Body of pancreas (tissue), 4 donors: ENCODE measurements around the gene ITGAX. TPM values are rescaled to one million over a fixed set of nuclear protein-coding genes. Genes with fewer than 3 reads are reported as not detected.

Experiments used
- ATAC-seq: fragments of 150-250 bp; one replicate; pipeline ENCODE4 v1.9.1; 2016
- DNase-seq, 4 donors: peaks; one replicate each; pipeline ENCODE4 v3.0.0-alpha.2; 2019
- H3K27ac ChIP-seq, 4 donors: fragments of 200-600 bp; sonication (generic); 1 replicate in 3 of 4; 2 replicates in 1 of 4; pipeline versions ENCODE4 v1.5.1 to v1.6.1; 2016 to 2019; ENCODE audit warnings: mild to moderate bottlenecking in 1 of 4, mixed read lengths in 1 of 4, moderate library complexity in 1 of 4
- H3K27me3 ChIP-seq, 2 donors: fragments of 200-600 bp; sonication (generic); one replicate each; pipeline ENCODE4 v1.6.0; 2016; ENCODE audit warnings: mild to moderate bottlenecking in 1 of 2
- H3K36me3 ChIP-seq, 2 donors: fragments of 200-600 bp; sonication (generic); replicated peaks in 1 of 2; 2 replicates each; pipeline ENCODE4 v1.5.1; 2016; ENCODE audit warnings: low read depth in 2 of 2; ENCODE audit not compliant: insufficient read depth in 1 of 2
- H3K4me1 ChIP-seq: fragments of 200-600 bp; sonication (generic); one replicate; pipeline ENCODE4 v1.6.0; 2016
- H3K4me3 ChIP-seq, 2 donors: fragments of 200-600 bp; sonication (generic); 1 replicate in 1 of 2; 2 replicates in 1 of 2; pipeline ENCODE4 v1.5.1; 2016 to 2019
- H3K9me3 ChIP-seq, 3 donors: fragments of 200-600 bp; sonication (generic); 1 replicate in 2 of 3; 2 replicates in 1 of 3; pipeline ENCODE4 v1.5.1; 2016
- CTCF ChIP-seq, 7 experiments: fragments of 450-650 bp in 4 of 7; fragments of 200-600 bp in 3 of 7; sonication (generic) in 3 of 7; IDR thresholded peaks; one replicate each; pipeline ENCODE4 v1.5.1; 2016 to 2019; ENCODE audit warnings: antibody characterized with exemption in 7 of 7
- POLR2A ChIP-seq, 3 donors: fragments of 450-650 bp; IDR thresholded peaks; one replicate each; pipeline ENCODE4 v1.6.1; 2016; ENCODE audit warnings: antibody characterized with exemption in 3 of 3, mild to moderate bottlenecking in 2 of 3
- WGBS, 2 donors: methylation state at CpG; one replicate each; pipeline ENCODE4 v1.1.5; 2017; 5-methylcytosine and 5-hydroxymethylcytosine counted together
- intact Hi-C: fragments of 100-400 bp; cut with DNase I; formaldehyde crosslinking; loops from one replicate; pipeline ENCODE4 v1.15.1; 2023
- total RNA-seq, 2 donors: library from RNA; depleted of rRNA; stranded (reverse); fragments of >200 nt; gene quantifications; one replicate each; pipeline ENCODE4 v1.1.0, GENCODE V29; 2016

Gene ITGAX
- total RNA-seq, 2 donors from 2014 or later = 3.0 to 8.6 TPM

- Histone ChIP-seq H3K36me3 (no peaks in the 10 kb centered on the region), H3K4me1 (no peaks in the 10 kb centered on the region), H3K4me3 (no peak overlapping the region), H3K9me3 (no peaks in the 10 kb centered on the region), H3K27ac (no peak overlapping the region), H3K27me3 (no peaks in the 10 kb centered on the region)
- intact Hi-C loops = no loop called here
- TF ChIP-seq CTCF (IDR thresholded peaks at IDR 0.05) (no peak), POLR2A (IDR thresholded peaks at IDR 0.05) (no peak)
- WGBS, 2 donors = 77 to 79% methylated on average over 13 to 18 of the region's 18 CpGs
- ATAC-seq = no peak
- peak in 1 of 4 donors; percentile 7 for DNase-seq
These were observed 2.5 kb downstream of the ITGAX start for GRCh38 chr16:31357324-31358109.

- DNase-seq (peak in 1 of 4 donors; percentile 1), ATAC-seq (no peak)
- H3K27me3 ChIP-seq = no peaks in the 10 kb centered on the region
- no peaks in the 10 kb centered on the region for H3K4me1 ChIP-seq
- H3K36me3 ChIP-seq = no peaks in the 10 kb centered on the region
- TF ChIP-seq POLR2A (IDR thresholded peaks at IDR 0.05) = no peak
- TF ChIP-seq CTCF (IDR thresholded peaks at IDR 0.05) = no peak
- H3K27ac ChIP-seq = no peak overlapping the region
- no peaks in the 10 kb centered on the region for H3K9me3 ChIP-seq
- intact Hi-C loops = no loop called here
- no peak overlapping the region for H3K4me3 ChIP-seq
- WGBS, 2 donors = 81 to 87% methylated on average over 4 to 7 of the region's 7 CpGs
These were observed 5.3 kb downstream of the ITGAX start for GRCh38 chr16:31360251-31360650.

- no peak for TF ChIP-seq POLR2A (IDR thresholded peaks at IDR 0.05)
- no peak for TF ChIP-seq CTCF (IDR thresholded peaks at IDR 0.05)
- Histone ChIP-seq H3K4me1 (no peaks in the 10 kb centered on the region), H3K9me3 (no peaks in the 10 kb centered on the region), H3K27me3 (no peaks in the 10 kb centered on the region), H3K27ac (no peak overlapping the region), H3K4me3 (no peak overlapping the region), H3K36me3 (no peaks in the 10 kb centered on the region)
- no peak for ATAC-seq
- DNase-seq = no peak
- intact Hi-C loops = no loop called here
- 62 to 72% methylated on average over 13 to 26 of the region's 28 CpGs for WGBS, 2 donors
These were observed 6.5 kb downstream of the ITGAX start for GRCh38 chr16:31361201-31362110.

- WGBS, 2 donors = 66 to 74% methylated on average over 17 to 23 of the region's 26 CpGs
- intact Hi-C loops = no loop called here
These were observed 7.8 kb downstream of the ITGAX start for GRCh38 chr16:31362476-31363405.

More at GRCh38 chr16:31362476-31363405, 7.8 kb downstream of the ITGAX start:
- H3K36me3 ChIP-seq = no peaks in the 10 kb centered on the region
- ATAC-seq (no peak), DNase-seq (no peak)
- no peak overlapping the region for H3K27ac ChIP-seq
- no peaks in the 10 kb centered on the region for H3K27me3 ChIP-seq
- H3K4me1 ChIP-seq = no peaks in the 10 kb centered on the region
- TF ChIP-seq CTCF (IDR thresholded peaks at IDR 0.05) (no peak), POLR2A (IDR thresholded peaks at IDR 0.05) (no peak)
- no peak overlapping the region for H3K4me3 ChIP-seq
- H3K9me3 ChIP-seq = no peaks in the 10 kb centered on the region
